Measurements from ENCODE around the gene ZNF408.

GRCh38 chr11:46664612-46665011, 36.2 kb upstream of the ZNF408 start:
- no peak for TF ChIP-seq POLR2A (IDR thresholded peaks at IDR 0.05)
- TF ChIP-seq CTCF (IDR thresholded peaks at IDR 0.05): no peak

Data from prostate gland (tissue), 2 donors.